HG02870 (cell line): Measurements from ENCODE around the gene NPM3.

ENCODE experiments used
- ATAC-seq: cut with Tn5 transposase; IDR thresholded peaks from one replicate; pipeline ENCODE4 v1.9.1; 2021; ENCODE audit warnings: mild to moderate bottlenecking, moderate library complexity; ENCODE audit not compliant: unreplicated experiment

Gene NPM3

DNA sequence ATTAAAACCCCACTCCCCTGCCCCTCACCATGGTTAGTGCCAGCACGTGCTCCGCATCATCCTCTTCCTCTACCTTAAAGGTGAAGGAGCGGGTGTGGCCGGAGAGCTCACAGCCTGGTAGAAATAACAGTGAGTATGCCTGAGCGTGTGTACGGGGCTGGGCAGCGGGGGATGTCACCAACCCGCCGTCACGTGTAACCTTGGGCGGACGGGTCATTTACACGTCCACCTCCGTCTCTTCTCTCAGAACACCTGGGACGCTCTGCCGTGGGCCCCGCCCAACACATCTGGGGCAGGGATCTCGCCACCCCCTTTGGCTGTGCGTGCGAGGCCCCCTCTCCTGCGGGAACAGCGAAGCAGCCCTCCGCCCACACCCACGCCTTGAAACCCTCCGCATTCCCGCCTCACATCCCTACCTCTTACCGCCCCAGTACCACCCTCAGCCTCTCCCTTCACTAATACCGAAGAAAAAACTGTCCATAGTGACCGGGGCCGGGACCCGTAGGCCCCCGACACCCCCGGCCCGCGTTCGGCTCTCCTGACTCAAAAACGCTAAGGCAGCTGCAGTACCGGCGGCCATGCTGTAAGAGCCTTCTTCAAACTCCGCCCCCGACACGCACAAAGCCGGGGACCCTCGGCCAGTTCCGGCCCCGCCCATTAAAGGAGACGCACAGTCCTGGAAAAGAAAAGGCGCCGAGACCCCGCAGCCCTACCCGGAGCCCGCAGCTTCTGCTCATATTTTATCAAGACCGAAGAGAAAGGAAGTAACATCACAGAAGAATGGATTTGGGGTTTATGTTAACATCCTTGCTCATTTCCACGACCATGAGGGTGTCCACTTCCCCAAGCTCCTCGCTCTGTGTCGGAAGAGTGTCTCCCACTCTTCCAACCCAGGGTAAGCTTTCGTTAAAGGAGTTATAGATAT lies at the start of gene NPM3:
TSS of gene NPM3 (minus strand) at position 636 of the 925 bp plus-strand sequence. CDS start at position 580, 56 bp downstream.
- ATAC-seq, result peak; percentile 52

DNA sequence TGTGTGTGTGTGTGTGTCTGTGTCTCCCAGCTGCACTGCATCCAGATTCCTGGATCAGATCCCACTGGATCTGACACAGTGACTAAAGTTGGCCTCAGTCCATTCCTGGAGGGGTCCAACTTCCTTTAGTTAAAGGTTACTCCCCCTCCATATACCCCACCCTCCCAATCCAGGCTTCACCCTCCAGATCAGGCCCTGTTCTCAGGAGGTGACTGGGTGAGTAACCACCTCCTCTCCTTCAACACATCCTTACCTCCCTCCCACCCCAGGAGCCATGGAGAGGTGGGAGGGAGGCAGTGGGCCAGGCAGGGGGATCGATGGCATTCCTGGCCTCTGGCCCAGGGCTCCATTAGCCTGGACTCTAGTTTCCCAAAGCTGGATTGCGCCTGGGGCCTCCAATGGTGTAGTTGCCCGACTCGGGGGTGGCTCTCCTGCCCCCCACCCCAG lies 49.1 kb upstream of the NPM3 start:
- no peak for ATAC-seq

DNA sequence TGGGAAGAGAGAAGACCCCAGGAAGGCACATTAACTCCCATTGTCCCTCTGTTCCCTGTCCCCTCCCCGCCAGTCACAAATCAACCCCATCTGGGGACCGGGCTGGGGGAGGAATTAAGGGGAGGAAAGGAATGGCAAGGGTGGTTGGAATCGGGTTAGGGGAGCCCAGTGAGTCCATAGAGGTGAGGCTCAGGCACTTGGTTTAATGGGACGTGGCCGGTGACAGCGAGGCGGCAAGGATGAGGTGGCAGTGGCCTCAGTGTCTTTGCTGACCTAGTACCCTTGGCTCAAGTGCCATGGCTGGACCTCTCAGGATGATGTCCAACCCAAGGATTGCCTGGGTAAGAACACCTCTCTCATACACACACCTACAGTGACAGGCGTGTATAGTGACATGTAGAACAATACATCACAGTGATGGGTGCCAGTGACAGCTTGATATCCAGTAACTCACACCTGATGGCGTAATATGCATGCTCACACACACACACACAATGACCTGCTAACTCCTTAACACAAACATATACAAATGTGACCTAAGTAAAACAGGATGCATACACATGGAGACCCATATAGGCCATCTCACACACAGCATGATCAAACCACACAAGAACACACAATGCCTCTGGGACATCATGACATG lies 48.0 kb upstream of the NPM3 start:
- ATAC-seq, result no peak

- peak; percentile 62 for ATAC-seq
Measured at GRCh38 chr10:101830322-101831168, 47.3 kb upstream of the NPM3 start.

DNA sequence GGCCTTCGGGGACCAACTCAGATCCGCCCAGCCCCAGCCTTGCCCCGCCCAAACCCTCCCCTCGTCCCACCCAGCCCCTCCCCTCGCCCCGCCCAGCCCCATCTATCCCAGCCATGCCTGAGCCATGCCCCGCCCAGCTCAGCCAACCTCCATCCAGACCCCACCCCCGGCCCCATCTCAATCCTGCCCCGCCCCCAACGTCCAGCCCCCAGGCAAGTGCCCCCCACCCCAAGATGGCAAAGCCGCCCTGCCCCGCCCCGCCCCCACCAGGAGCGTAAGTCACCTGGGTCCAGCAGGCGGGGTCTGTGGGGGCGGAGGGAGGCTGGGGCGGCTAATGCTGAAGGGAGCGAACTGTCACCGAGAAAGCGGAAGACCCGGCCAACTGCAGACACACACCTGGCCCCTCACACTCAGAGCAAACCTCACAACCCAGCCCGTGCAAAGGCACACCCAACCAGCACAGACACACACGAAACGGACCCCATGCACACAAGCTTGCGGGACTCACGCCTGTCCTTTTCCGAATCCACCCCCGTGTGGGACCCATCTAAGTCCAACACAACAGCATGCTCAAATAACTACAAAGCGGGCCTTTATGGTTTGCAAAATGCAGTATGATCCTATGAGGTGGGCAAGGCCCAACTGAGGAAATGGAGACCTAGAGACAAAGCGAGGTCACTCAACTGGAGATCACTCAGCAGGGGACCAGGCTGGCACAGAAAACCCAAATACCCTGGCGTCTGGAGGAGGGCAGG lies 46.5 kb upstream of the NPM3 start:
- ATAC-seq, result peak; percentile 16

DNA sequence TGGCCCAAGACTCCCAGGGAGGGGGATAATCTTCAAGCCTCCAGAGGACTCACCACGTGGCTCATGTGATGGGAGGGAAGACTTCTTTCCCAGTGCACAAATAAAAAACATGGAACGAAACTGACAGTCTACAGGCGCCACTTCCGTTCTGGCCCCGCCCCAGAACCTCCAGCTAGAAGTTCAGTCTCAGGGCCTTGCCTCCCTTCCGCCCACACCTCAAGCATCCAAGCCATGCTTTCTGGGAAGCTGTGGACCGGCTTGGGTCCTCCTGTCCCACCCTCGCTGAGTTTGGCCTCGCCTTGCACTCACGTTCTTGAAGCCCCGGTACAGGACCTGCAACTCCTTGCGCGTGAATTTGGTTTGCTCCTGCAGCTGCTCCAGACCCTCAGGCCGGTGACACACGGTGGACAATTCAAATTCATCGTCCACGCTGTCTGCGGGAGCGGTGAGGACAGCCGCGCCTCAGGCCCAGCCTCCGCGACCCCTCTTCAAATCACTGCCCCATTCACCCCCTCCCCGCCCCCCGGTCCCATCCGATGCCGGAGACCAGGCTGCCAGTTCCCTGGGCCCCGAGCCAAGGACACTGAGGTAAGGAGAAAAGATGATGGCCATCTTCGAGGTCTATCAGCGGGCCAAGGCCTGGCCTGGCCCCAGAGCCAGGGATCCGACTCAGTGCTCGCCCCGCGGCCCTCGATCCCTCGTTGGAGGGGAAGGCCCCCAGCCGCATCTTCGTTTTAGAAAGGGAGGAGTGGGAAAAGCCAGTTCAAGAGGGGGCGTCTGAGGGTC lies 45.7 kb upstream of the NPM3 start:
- ATAC-seq, result no peak

GRCh38 chr10:101827919-101828600 lies 44.8 kb upstream of the NPM3 start:
- no peak for ATAC-seq

- ATAC-seq, result no peak
Measured at GRCh38 chr10:101826852-101827434, 43.7 kb upstream of the NPM3 start.

DNA sequence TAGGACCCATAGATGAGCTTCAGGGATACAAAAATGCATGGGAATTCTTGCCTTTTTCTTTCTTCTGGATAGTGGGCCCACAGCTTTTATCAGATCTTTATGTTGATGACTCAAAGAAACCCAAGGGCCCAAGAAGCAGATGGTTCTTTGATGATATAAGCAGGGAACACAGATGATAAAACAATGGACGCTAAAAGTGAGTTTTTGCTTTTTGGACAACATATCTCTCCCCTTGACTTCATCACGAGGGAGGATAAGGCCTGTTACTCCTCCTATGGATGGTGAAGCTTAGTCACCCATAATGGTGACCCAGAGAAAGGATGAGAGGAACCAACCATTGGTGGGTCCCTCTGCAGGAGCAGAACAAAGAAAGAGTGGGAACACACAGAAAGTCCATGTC lies 41.5 kb upstream of the NPM3 start:
- no peak for ATAC-seq

DNA sequence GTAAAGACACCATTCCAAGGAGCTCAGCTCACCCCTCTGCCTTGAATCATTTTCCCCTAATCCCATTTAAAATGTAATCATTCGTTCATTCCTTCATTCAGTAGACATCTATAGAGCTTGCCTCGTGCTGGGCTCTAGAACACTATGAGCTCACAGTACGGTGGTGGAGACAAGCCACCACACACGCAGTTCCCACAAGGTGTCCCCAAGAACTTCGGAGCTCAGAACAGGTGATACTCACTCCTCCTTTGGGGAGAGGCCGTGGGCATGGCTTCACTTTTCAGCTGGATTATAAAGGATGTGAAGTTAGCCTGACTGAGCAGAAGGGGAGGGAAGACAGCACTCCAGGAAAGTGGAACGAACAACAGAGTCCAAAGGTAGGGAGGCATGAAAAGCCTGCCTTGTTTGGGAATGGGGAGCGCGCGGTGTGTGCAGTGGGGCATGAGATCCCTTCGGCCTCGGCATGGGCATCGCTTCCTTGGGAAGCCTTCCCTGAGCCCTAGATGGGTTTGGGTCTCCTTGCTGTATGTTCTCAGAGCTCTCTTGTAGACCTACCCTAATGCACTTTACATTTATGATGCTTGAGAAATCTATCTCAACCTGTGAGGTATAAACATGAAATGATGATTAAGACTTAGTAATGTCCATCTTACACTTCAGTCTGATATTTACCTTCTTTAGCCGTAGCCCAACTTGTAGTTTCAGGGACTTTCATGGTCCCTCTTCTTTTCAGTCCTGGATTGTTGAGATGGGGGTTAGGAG lies 35.8 kb upstream of the NPM3 start:
- peak; percentile 6 for ATAC-seq

DNA sequence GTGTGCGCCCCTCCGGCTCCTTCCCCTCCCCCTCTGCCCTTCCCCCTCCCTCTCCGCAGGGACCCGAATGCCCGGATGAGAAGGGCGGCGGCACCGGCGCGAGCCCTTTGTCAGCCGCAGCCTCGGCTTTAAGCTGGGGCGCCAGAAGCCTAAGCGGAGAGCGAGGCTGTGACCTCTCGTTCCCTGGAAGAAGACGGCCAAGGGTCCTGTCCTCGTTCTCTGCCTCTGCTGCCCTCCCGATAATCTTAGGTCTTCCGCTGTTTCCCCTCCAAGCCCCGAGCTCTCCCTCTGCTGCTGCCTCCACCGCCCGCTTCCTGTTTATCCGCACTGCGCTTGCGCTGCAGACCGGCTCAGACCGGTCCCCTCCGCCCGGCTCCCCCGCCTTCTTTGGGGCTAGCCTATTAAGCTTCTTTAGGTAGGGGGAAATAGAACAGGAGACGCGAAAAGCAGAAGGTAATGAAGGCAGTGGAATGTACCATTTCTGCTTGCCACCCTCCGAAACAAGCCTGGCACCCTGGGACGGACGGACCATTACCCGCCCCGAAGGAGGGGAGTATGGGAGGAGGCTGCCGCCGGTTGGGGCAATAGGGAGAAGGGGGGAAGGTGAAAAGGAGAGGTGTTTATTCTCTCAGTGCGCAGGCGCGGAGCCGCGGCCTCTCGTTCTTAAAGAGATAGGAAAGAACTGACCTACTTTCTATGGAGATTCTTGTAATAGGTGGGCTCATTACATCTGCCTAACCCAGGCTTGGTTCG lies 35.0 kb upstream of the NPM3 start, which contains the start of gene OGA:
TSS of gene OGA (minus strand) at position 326 of the 753 bp plus-strand sequence. CDS start 422 bp downstream, outside the sequence.
- ATAC-seq, result peak; percentile 78

DNA sequence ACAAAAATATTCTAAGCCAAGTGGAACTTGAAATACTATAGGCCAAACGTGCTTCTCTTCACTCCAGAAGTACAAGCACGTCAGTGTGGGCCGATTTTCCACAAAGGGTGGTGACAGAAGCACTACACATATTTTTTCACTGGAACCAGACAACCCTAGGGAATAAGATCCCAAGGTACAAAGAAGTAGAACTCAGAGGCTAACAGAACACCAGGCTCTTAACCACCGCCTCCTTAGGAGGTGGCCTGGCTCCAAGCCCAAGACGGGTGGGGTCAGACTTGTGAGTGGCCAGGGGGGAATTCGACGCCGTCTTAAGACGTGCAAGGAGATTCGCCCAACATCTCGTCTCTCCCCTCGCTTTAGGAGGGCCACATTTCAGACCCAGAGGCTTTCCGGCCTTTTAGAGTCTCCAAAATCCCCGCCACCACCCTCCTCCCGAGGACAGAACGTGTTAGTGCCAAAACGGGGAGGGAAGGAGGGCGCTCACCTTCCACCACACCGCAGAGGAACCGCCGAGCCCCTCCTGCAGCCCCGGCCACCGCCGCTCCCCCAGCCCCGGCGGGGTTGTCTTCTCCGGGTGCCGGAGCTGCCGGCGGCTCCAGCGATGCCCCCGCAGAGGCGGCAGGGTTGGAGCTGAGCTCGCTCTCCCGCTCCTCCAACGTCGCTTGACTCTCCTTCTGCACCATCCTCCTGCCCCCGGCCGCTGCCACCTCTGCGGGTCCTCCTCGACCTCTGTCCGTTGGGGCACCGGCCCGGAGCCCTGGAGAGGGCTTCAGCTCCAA lies 34.3 kb upstream of the NPM3 start:
- ATAC-seq, result no peak

DNA sequence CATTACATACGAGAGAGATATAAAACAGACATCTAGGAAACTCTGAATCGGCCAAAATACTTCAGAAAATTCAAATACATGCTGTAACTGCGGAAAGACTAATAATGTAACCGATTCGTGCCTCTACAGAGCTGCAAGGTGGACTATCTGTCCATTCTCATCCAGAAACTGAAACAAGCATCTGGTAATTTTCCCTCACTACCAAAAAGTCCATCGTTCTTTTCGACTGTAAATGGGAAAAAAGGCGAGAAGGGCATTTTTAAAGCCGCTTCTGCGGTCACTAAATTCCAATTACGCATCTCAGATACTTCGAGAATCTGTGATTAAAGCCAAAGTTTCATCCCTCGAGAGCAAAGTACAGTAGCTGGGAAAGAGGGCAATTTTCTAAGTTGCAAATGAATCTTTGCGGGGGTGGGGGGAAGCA lies 33.7 kb upstream of the NPM3 start:
- no peak for ATAC-seq

- no peak for ATAC-seq
Measured at GRCh38 chr10:101816376-101816775, 33.1 kb upstream of the NPM3 start.

DNA sequence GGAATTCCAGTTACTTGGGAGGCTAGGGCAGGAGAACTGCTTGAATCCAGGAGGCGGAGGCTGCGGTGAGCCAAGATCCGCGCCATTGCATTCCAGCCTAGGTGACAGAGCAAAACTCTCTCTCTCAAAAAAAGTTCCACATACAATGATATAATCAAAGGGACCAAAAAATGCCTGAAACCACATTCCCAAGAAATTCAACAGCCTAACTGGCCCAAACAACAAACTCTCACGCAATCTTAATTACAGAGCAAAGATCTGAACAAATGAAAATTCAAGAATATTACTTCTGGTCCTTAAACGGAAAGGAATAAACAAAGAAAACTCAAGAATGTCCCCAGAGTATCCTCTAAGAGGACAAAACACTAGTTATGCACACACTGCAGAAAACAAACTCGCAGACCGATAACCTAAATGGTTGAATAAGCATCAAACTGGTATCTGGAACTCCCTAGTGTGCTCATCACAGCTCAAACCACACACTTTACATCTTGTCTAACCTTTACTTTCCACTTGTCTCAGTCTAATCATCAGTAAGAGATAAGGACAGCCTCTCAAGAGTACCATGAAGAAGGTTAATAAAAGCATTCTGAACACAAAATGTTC lies 31.3 kb upstream of the NPM3 start:
- no peak for ATAC-seq

DNA sequence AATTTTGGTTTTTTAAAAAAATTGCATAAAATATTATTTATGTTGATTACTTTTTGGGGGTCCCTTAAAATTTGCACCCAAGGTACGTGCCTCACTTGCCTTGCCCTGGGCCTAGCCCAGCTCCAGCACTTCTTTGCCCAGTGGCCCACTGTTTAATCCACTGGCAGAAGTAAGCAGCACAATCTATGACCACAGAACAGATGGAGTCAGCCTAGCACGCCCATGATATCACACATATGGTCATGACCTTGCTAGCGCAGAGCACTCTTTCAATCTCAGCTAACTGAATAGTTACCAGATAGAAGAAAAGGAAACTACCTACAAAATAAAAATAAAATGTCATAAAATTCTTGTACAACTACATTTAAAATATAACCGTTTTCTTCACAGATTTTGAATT lies 29.4 kb upstream of the NPM3 start:
- ATAC-seq, result no peak
